KMS-11 (cell line): ENCODE data around the gene KDSR.

Source experiments
- H2AFZ ChIP-seq: fragments of 200-600 bp; sonication (generic); 2 replicates; pipeline ENCODE4 v1.6.1; 2016; ENCODE audit warnings: antibody characterized with exemption, mixed run types, low read depth
- H3K27ac ChIP-seq: fragments of 200-600 bp; sonication (generic); 2 replicates; pipeline ENCODE4 v1.6.1; 2016; ENCODE audit warnings: mild to moderate bottlenecking, mixed run types
- H3K27me3 ChIP-seq: fragments of 200-600 bp; sonication (generic); 2 replicates; pipeline ENCODE4 v1.6.1; 2017; ENCODE audit warnings: mild to moderate bottlenecking, low read depth, mixed run types, moderate library complexity; ENCODE audit not compliant: insufficient read depth
- H3K36me3 ChIP-seq: fragments of 200-600 bp; sonication (generic); 2 replicates; pipeline ENCODE4 v1.6.1; 2017; ENCODE audit warnings: mild to moderate bottlenecking, mixed run types; ENCODE audit not compliant: insufficient read depth
- H3K4me1 ChIP-seq: fragments of 200-600 bp; sonication (generic); 2 replicates; pipeline ENCODE4 v1.6.1; 2016; ENCODE audit warnings: mild to moderate bottlenecking, low read depth, mixed run types; ENCODE audit not compliant: poor library complexity, severe bottlenecking
- H3K4me2 ChIP-seq: fragments of 200-600 bp; sonication (generic); 2 replicates; pipeline ENCODE4 v1.7.0; 2016; ENCODE audit warnings: mild to moderate bottlenecking, mixed run types
- H3K4me3 ChIP-seq: fragments of 200-600 bp; sonication (generic); IDR thresholded peaks from 2 replicates; pipeline ENCODE4 v1.6.1; 2017; ENCODE audit warnings: low read depth, low read length, mixed read lengths; ENCODE audit not compliant: insufficient read depth
- H3K79me2 ChIP-seq: fragments of 200-600 bp; sonication (generic); 2 replicates; pipeline ENCODE4 v1.6.1; 2016; ENCODE audit warnings: low read depth, mixed run types; ENCODE audit not compliant: insufficient read depth
- H3K9ac ChIP-seq: fragments of 200-600 bp; sonication (generic); 2 replicates; pipeline ENCODE4 v1.6.1; 2016; ENCODE audit warnings: mild to moderate bottlenecking, mixed run types
- H4K20me1 ChIP-seq: fragments of 200-600 bp; sonication (generic); 2 replicates; pipeline ENCODE4 v1.6.1; 2016; ENCODE audit warnings: mild to moderate bottlenecking, mixed run types; ENCODE audit not compliant: insufficient read depth
- CTCF ChIP-seq: fragments of 200-600 bp; sonication (generic); conservative IDR thresholded peaks from 2 replicates; pipeline ENCODE4 v1.6.1; 2017; ENCODE audit warnings: low read depth, mild to moderate bottlenecking, antibody characterized with exemption, low read length, moderate library complexity, mixed read lengths

The KDSR gene

DNA sequence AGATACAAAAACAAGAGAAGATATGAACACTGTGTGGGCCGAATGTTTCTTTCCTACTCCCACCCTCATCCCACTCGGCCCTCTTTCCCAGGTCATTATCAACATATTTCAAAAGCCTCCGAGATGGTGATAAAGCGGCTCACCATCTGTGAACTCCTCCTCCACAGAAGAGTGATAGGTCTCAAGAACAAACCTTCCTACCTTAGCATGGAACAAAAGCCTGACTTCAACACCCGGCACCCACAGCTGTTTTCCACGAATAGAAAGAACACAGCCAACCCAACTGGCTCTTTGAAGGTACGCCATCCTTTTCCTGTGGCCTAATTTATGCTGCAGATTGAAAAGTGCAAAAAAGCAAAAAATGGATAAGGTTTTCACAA, 76.2 kb downstream of the KDSR start:
- no peak for TF ChIP-seq CTCF
- no peak overlapping the region for H2AFZ ChIP-seq
- peaks cover 3% of the 10 kb centered on the region; the same call in 1 of the 2 replicates for H3K36me3 ChIP-seq
- H3K4me1 ChIP-seq = peaks cover 17% of the 10 kb centered on the region
- peaks cover 19% of the 10 kb centered on the region; the same call in 1 of the 2 replicates for H3K79me2 ChIP-seq
- H3K27ac ChIP-seq = no peak overlapping the region
- H3K4me3 ChIP-seq = no peak overlapping the region
- no peak overlapping the region for H3K4me2 ChIP-seq
- no peaks in the 10 kb centered on the region for H4K20me1 ChIP-seq
- H3K9ac ChIP-seq = no peak overlapping the region
- H3K27me3 ChIP-seq = no peaks in the 10 kb centered on the region

- Histone ChIP-seq H3K4me3 (no peak overlapping the region), H3K79me2 (peaks cover 19% of the 10 kb centered on the region; the same call in 1 of the 2 replicates), H3K4me1 (peaks cover 22% of the 10 kb centered on the region)
These were observed 76.7 kb downstream of the KDSR start for GRCh38 chr18:63290166-63290820.

DNA sequence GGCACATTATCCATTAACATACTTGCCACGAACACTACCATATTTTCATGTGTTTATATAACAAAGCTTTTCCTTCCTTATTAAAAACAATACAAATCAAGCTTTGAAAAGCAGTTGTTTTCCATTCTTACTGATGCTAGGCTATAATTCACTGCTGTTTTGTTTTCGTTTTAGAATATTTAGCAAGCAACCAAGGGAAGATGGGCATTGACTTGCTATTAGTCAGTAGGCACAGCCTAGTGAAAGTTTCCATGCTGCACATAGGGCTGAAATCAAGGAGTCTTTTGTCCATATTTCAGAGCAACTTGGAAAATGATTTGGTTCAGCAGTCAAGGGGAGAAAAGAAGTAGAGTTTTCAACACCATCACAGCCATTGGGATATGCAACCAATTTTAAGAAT, 78.7 kb downstream of the KDSR start:
- Histone ChIP-seq H3K4me3 (no peak overlapping the region), H3K9ac (no peak overlapping the region), H4K20me1 (no peaks in the 10 kb centered on the region), H3K27ac (no peak overlapping the region), H3K27me3 (no peaks in the 10 kb centered on the region), H3K4me2 (no peak overlapping the region), H3K4me1 (peaks cover 19% of the 10 kb centered on the region), H3K36me3 (no peaks in the 10 kb centered on the region; the same call in 1 of the 2 replicates), H2AFZ (no peak overlapping the region), H3K79me2 (peaks cover 31% of the 10 kb centered on the region; the same call in 1 of the 2 replicates)
- TF ChIP-seq CTCF = no peak

More at GRCh38 chr18:63290166-63290820, 76.7 kb downstream of the KDSR start:
- Histone ChIP-seq H2AFZ (no peak overlapping the region), H3K27ac (no peak overlapping the region), H3K9ac (no peak overlapping the region), H4K20me1 (no peaks in the 10 kb centered on the region), H3K27me3 (no peaks in the 10 kb centered on the region), H3K36me3 (peaks cover 3% of the 10 kb centered on the region; the same call in 1 of the 2 replicates), H3K4me2 (no peak overlapping the region)
- no peak for TF ChIP-seq CTCF

GRCh38 chr18:63287691-63288220, 79.2 kb downstream of the KDSR start:
- Histone ChIP-seq H4K20me1 (no peaks in the 10 kb centered on the region), H3K9ac (no peak overlapping the region), H3K79me2 (peaks cover 31% of the 10 kb centered on the region; the same call in 1 of the 2 replicates), H3K36me3 (no peaks in the 10 kb centered on the region; the same call in 1 of the 2 replicates), H2AFZ (no peak overlapping the region), H3K4me3 (no peak overlapping the region), H3K27me3 (no peaks in the 10 kb centered on the region), H3K27ac (no peak overlapping the region), H3K4me2 (no peak overlapping the region), H3K4me1 (peaks cover 16% of the 10 kb centered on the region)
- TF ChIP-seq CTCF = no peak
